ENCODE measurements around the gene MTREX.

Gene MTREX

DNA sequence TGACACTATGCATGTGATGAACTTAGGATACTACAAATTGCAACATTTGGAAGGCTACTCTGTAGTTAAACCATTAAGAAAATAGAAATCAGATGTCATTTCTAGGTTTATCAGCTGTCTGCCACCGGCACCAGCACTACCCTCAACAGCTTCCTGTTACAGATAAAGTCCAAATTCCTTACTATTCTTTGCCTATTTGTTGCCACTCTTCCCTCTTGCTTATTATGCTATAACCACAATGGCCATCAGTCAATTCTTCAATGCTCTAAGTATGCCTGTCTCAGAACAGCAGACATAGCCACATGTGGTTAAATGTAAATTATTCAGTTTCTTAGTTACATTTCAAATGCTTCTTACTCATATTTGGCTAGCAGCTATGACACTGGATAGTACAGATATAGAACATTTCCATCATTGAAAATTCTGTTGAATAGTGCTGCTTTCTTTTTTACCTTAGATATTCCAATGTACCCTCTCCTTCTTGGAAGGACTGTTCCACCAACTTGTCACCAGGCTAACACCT lies 21.3 kb upstream of the MTREX start:
- no peak overlapping the region for H2BK12ac ChIP-seq (ENCODE audit: low read length in 2 of 2)
- H3K18ac ChIP-seq (ENCODE audit: low read depth in 1 of 2, low read length in 2 of 2), result no peak overlapping the region
- no peak overlapping the region for H2AK5ac ChIP-seq (ENCODE audit: low read length, severe bottlenecking)
- H3K79me1 ChIP-seq (replicated peaks; ENCODE audit: low read length, poor library complexity, severe bottlenecking), result peaks cover 3% of the 10 kb centered on the region
- no peak overlapping the region for H3K4me3 ChIP-seq (ENCODE audit: insufficient read depth in 1 of 2, low read depth in 1 of 2, low read length in 2 of 2)
- no peaks in the 10 kb centered on the region for H3K9me3 ChIP-seq (ENCODE audit: control insufficient read depth, low read length)
- no peak overlapping the region for H2AFZ ChIP-seq (ENCODE audit: low read depth, low read length)
- H4K91ac ChIP-seq (ENCODE audit: low read length), result no peak overlapping the region
- H3K9ac ChIP-seq (ENCODE audit: low read length), result no peak overlapping the region
- no peak overlapping the region for H2BK15ac ChIP-seq (ENCODE audit: low read depth, poor library complexity, severe bottlenecking)
- no peak overlapping the region for H3K27ac ChIP-seq (ENCODE audit: low read length, poor library complexity, severe bottlenecking)
- no peak for DNase-seq
- 88% methylated on average over 1 of the region's 1 CpG for WGBS
- no peak overlapping the region for H2BK120ac ChIP-seq (ENCODE audit: low read depth, low read length)
- H3K23ac ChIP-seq (ENCODE audit: low read length in 2 of 2), result no peak overlapping the region
- no peak overlapping the region for H3K14ac ChIP-seq (ENCODE audit: low read length in 2 of 2)
- no peak overlapping the region for H3K4me2 ChIP-seq (ENCODE audit: low read length, poor library complexity, severe bottlenecking)
- no peak overlapping the region for H3K4ac ChIP-seq (ENCODE audit: low read depth in 1 of 2, low read length in 2 of 2)
- no peaks in the 10 kb centered on the region for H3K27me3 ChIP-seq (ENCODE audit: control insufficient read depth in 1 of 2, insufficient read depth in 1 of 2, low read length in 2 of 2)
- H2BK5ac ChIP-seq (ENCODE audit: low read depth, low read length, poor library complexity, severe bottlenecking), result no peak overlapping the region
- H4K8ac ChIP-seq (ENCODE audit: low read length), result no peak overlapping the region
- peaks cover 1% of the 10 kb centered on the region for H3K4me1 ChIP-seq (ENCODE audit: control insufficient read depth, insufficient read depth, low read depth, low read length)
- H3K36me3 ChIP-seq (ENCODE audit: control insufficient read depth in 1 of 2, insufficient read depth in 2 of 2, low read depth in 1 of 2, low read length in 2 of 2), result peaks cover 7 to 88% of the 10 kb centered on the region in 2 experiments

- Histone ChIP-seq H2AFZ (ENCODE audit: low read depth, low read length) (no peak overlapping the region), H3K27me3 (ENCODE audit: control insufficient read depth in 1 of 2, insufficient read depth in 1 of 2, low read length in 2 of 2) (no peaks in the 10 kb centered on the region), H3K4ac (ENCODE audit: low read depth in 1 of 2, low read length in 2 of 2) (no peak overlapping the region), H3K14ac (ENCODE audit: low read length in 2 of 2) (no peak overlapping the region), H3K27ac (ENCODE audit: low read length, poor library complexity, severe bottlenecking) (no peak overlapping the region), H2BK15ac (ENCODE audit: low read depth, poor library complexity, severe bottlenecking) (no peak overlapping the region), H3K4me2 (ENCODE audit: low read length, poor library complexity, severe bottlenecking) (no peak overlapping the region), H4K8ac (ENCODE audit: low read length) (no peak overlapping the region), H3K36me3 (ENCODE audit: control insufficient read depth in 1 of 2, insufficient read depth in 2 of 2, low read depth in 1 of 2, low read length in 2 of 2) (peaks cover 11 to 93% of the 10 kb centered on the region in 2 experiments), H3K18ac (ENCODE audit: low read depth in 1 of 2, low read length in 2 of 2) (no peak overlapping the region), H2BK12ac (ENCODE audit: low read length in 2 of 2) (no peak overlapping the region), H3K23ac (ENCODE audit: low read length in 2 of 2) (no peak overlapping the region), H3K4me3 (ENCODE audit: insufficient read depth in 1 of 2, low read depth in 1 of 2, low read length in 2 of 2) (no peak overlapping the region), H4K91ac (ENCODE audit: low read length) (no peak overlapping the region), H3K79me1 (replicated peaks; ENCODE audit: low read length, poor library complexity, severe bottlenecking) (peaks cover 6% of the 10 kb centered on the region), H3K9ac (ENCODE audit: low read length) (no peak overlapping the region), H3K4me1 (ENCODE audit: control insufficient read depth, insufficient read depth, low read depth, low read length) (peaks cover 1% of the 10 kb centered on the region), H2BK5ac (ENCODE audit: low read depth, low read length, poor library complexity, severe bottlenecking) (no peak overlapping the region), H3K9me3 (ENCODE audit: control insufficient read depth, low read length) (peaks cover 3% of the 10 kb centered on the region), H2AK5ac (ENCODE audit: low read length, severe bottlenecking) (no peak overlapping the region), H2BK120ac (ENCODE audit: low read depth, low read length) (no peak overlapping the region)
- no peak for DNase-seq
Measured at GRCh38 chr5:55289808-55290207, 18.0 kb upstream of the MTREX start.

DNA sequence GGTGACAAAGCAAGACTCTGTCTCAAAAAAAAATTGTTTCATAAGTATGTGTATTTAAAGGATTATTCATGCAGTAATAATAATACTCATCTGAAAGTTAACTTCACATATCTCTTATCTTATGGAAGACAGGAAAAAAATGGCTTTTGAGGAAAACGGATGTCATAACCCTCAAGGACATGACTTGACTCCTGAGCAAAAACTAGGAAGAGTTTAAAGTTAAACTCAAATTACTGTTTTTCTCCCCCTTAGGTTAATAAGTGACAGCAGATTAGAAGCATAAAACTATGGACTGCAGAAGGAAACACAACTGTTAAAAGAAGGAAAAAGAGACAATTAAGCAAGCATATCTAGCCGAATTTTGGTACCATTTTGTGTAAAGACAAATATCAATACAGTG lies 16.8 kb upstream of the MTREX start:
- Histone ChIP-seq H3K27me3 (ENCODE audit: control insufficient read depth in 1 of 2, insufficient read depth in 1 of 2, low read length in 2 of 2) (no peaks in the 10 kb centered on the region), H3K27ac (ENCODE audit: low read length, poor library complexity, severe bottlenecking) (no peak overlapping the region), H3K14ac (ENCODE audit: low read length in 2 of 2) (no peak overlapping the region), H3K4me1 (ENCODE audit: control insufficient read depth, insufficient read depth, low read depth, low read length) (peaks cover 1% of the 10 kb centered on the region), H2BK5ac (ENCODE audit: low read depth, low read length, poor library complexity, severe bottlenecking) (no peak overlapping the region), H2BK120ac (ENCODE audit: low read depth, low read length) (no peak overlapping the region), H3K4ac (ENCODE audit: low read depth in 1 of 2, low read length in 2 of 2) (no peak overlapping the region), H4K91ac (ENCODE audit: low read length) (no peak overlapping the region), H2AK5ac (ENCODE audit: low read length, severe bottlenecking) (no peak overlapping the region), H3K79me1 (replicated peaks; ENCODE audit: low read length, poor library complexity, severe bottlenecking) (peaks cover 10% of the 10 kb centered on the region), H3K36me3 (ENCODE audit: control insufficient read depth in 1 of 2, insufficient read depth in 2 of 2, low read depth in 1 of 2, low read length in 2 of 2) (peaks cover 10 to 94% of the 10 kb centered on the region in 2 experiments), H3K23ac (ENCODE audit: low read length in 2 of 2) (no peak overlapping the region), H3K4me3 (ENCODE audit: insufficient read depth in 1 of 2, low read depth in 1 of 2, low read length in 2 of 2) (no peak overlapping the region), H3K9me3 (ENCODE audit: control insufficient read depth, low read length) (peaks cover 14% of the 10 kb centered on the region), H2AFZ (ENCODE audit: low read depth, low read length) (no peak overlapping the region), H3K4me2 (ENCODE audit: low read length, poor library complexity, severe bottlenecking) (no peak overlapping the region), H4K8ac (ENCODE audit: low read length) (no peak overlapping the region), H2BK15ac (ENCODE audit: low read depth, poor library complexity, severe bottlenecking) (no peak overlapping the region), H3K18ac (ENCODE audit: low read depth in 1 of 2, low read length in 2 of 2) (no peak overlapping the region), H2BK12ac (ENCODE audit: low read length in 2 of 2) (no peak overlapping the region), H3K9ac (ENCODE audit: low read length) (no peak overlapping the region)
- no peak for DNase-seq
- 100% methylated on average over 1 of the region's 2 CpGs for WGBS

DNA sequence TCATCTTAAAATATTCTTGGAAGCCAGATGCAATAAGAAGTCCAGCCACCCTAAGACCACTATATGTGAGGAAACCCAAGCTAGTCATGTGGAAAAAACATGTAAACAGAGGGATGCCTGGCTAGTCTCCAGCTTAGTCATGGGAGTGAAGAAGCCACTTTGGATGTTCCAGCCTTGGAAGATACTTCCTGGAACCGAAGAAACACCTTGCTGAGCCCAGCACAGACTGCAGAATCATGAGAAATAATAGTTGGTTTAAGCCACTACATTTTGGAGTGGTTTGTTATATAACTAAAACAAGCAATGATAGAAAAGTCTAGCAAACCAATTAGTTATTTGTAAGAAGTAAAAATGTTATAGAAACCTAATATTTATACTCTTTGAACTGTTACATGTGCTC lies 12.9 kb upstream of the MTREX start:
- no peak overlapping the region for H2BK5ac ChIP-seq (ENCODE audit: low read depth, low read length, poor library complexity, severe bottlenecking)
- H2BK15ac ChIP-seq (ENCODE audit: low read depth, poor library complexity, severe bottlenecking), result no peak overlapping the region
- H3K4me2 ChIP-seq (ENCODE audit: low read length, poor library complexity, severe bottlenecking), result no peak overlapping the region
- no CpG with 5 or more reads among the region's 1 CpG for WGBS
- H4K8ac ChIP-seq (ENCODE audit: low read length), result no peak overlapping the region
- DNase-seq, result no peak
- H3K9me3 ChIP-seq (ENCODE audit: control insufficient read depth, low read length), result peaks cover 20% of the 10 kb centered on the region
- peaks cover 12% of the 10 kb centered on the region for H3K79me1 ChIP-seq (replicated peaks; ENCODE audit: low read length, poor library complexity, severe bottlenecking)
- no peak overlapping the region for H3K9ac ChIP-seq (ENCODE audit: low read length)
- H2BK12ac ChIP-seq (ENCODE audit: low read length in 2 of 2), result no peak overlapping the region
- H4K91ac ChIP-seq (ENCODE audit: low read length), result no peak overlapping the region
- peak overlapping the region in 1 of 2 experiments; percentile 22 for H3K4me3 ChIP-seq (ENCODE audit: insufficient read depth in 1 of 2, low read depth in 1 of 2, low read length in 2 of 2)
- H2BK120ac ChIP-seq (ENCODE audit: low read depth, low read length), result no peak overlapping the region
- H3K18ac ChIP-seq (ENCODE audit: low read depth in 1 of 2, low read length in 2 of 2), result no peak overlapping the region
- no peak overlapping the region for H3K14ac ChIP-seq (ENCODE audit: low read length in 2 of 2)
- no peak overlapping the region for H3K4ac ChIP-seq (ENCODE audit: low read depth in 1 of 2, low read length in 2 of 2)
- no peaks in the 10 kb centered on the region for H3K27me3 ChIP-seq (ENCODE audit: control insufficient read depth in 1 of 2, insufficient read depth in 1 of 2, low read length in 2 of 2)
- no peak overlapping the region for H3K23ac ChIP-seq (ENCODE audit: low read length in 2 of 2)
- no peak overlapping the region for H2AFZ ChIP-seq (ENCODE audit: low read depth, low read length)
- no peaks in the 10 kb centered on the region for H3K4me1 ChIP-seq (ENCODE audit: control insufficient read depth, insufficient read depth, low read depth, low read length)
- no peak overlapping the region for H3K27ac ChIP-seq (ENCODE audit: low read length, poor library complexity, severe bottlenecking)
- H3K36me3 ChIP-seq (ENCODE audit: control insufficient read depth in 1 of 2, insufficient read depth in 2 of 2, low read depth in 1 of 2, low read length in 2 of 2), result peaks cover 6 to 93% of the 10 kb centered on the region in 2 experiments
- H2AK5ac ChIP-seq (ENCODE audit: low read length, severe bottlenecking), result no peak overlapping the region
